HuH-7 (cell line): ENCODE measurements around the gene RABGGTA.

Experiments used
- DNase-seq: peaks from one replicate; pipeline ENCODE4 v3.0.0; 2011; ENCODE audit warnings: low spot score

Gene RABGGTA

DNA sequence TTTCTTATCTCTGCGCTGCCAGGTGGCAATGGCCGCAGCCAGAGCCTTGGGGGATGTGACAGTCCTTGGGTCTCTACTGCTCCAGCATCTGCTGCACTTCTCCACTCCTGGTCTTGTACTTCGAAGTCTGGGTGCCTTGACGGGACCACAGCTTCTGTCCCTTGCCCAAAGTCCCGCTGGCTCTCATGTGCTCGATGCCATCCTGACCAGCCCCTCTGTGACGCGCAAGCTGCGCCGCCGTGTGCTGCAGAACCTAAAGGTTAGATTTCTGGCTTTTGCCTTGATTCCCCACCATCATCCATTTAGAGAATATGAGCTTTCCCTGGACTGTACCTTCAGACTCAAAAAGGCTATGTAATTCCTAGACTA is 32.6 kb upstream of the RABGGTA start:
- DNase-seq = no peak

- DNase-seq = no peak
Observed at GRCh38 chr14:24300326-24300980, 29.1 kb upstream of the RABGGTA start.

- DNase-seq = peak; percentile 87
Observed at GRCh38 chr14:24299255-24300191, 28.1 kb upstream of the RABGGTA start, which contains the start of the genes DHRS1 and NOP9. Gene DHRS1 (minus strand): TSS chr14:24299780. CDS start chr14:24299106, 674 bp downstream. Gene NOP9 (plus strand): TSS chr14:24299850. CDS start chr14:24299955, 105 bp downstream.

- DNase-seq = no peak
Observed at GRCh38 chr14:24298892-24299254, 27.5 kb upstream of the RABGGTA start.

- peak; percentile 68 for DNase-seq
Observed at GRCh38 chr14:24297190-24297964, 26.0 kb upstream of the RABGGTA start.

DNA sequence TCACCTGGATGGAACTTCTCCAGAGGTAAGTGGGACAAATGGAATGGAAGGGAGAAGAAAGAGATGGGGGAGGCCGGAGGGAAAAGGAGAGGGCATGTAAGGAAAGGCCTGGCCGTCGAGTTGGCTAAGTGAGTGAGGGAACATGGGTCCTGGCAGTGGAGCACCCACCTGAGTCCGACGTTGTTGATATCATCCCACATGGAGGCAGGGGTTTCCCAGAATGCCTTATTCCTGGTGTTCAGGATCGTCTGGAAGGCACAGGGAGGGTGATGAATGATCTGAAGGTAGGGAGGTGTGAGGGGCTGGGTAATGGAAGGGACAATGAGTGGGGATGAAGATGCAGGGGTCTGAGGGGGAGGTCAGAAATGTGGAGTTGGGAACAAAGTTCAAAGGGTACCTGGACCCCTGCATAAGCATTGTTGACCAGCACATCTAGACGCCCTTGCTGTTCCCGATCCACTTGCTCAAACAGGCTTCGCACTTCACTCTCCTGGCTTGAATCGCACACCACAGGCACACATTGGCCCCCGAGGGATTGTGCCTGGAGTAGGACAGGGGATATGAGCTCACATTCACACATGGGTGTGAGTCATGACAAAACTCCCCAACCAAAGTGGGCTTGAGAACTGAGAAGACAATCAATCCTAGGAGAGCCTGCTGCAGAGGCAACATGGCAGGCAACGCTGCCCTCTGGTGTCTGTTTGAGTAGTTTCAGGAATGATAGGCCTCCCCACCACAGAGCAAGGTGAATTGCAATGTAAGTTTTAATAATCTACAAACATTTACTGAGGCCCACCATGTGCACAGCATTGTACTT is 25.2 kb upstream of the RABGGTA start:
- peak; percentile 77 for DNase-seq

DNA sequence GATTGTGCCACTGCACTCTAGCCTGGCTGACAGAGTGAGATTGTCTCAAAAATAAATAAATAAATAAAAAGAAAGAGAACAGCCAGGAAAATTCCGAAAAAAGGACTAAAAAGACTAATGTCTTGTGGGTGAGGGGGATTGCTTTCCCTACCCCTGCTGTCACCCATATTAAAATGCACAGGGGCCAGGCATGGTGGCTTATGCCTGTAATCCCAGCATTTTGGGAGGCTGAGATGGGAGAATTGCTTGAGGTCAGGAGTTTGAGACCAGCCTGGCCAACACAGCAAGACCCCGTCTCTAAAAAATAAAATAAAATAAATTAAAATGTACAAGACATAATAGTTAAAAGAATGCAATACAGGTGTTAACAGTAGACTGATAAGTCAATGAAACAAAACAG is 22.1 kb upstream of the RABGGTA start:
- DNase-seq = no peak

DNA sequence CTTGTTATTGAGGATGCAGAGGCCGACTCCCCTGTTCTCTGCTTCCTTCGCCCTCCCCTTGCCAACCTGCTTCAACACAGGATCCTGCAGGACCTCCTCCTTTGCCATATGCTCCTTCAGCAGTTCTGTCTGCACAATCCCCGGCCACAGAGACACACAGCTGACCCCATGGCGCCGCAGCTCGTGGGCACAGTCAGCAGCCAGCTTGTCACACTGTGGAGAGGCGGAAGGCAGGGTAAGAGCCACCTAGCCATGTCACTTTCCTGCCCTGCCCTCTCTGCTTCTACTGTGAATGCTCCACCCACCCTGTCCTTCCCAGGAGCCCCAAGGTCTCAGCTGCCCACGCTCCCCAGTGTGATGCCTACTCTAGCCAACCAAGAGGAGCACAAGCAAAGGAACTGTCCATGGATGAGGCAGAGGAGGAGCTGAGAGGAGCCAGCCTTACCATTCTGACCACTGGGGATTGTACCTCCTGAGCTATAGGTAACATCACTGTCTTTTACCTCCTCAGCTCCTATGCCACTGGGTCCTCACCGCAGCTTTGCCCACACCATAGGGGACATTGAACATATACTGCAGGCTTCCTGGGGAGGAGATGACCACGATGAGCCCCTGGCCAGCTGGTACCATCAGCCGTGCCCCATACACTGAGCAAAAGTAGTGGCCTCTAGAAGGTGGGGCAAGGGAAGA is 20.9 kb upstream of the RABGGTA start:
- no peak for DNase-seq

GRCh38 chr14:24291446-24292117 is 20.2 kb upstream of the RABGGTA start:
- no peak for DNase-seq

DNA sequence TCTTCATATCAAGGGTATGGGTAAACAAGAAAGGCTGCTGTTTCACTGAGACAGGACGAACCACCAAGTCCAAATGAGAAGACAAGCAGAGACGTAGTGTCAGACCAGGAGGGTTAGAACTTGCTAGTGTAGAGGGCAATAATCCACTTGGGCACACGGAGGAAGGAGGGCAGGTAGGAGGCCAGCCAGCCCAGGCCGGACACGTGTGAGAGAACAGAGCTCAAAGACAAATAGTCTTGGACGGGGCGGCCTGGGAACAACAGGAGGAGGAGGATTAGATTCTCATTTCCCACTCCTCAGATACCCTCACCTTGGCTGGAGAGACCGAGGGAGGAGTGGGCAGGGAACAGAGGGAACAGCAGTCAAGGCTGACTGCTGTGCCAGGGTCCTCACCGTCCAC is 19.3 kb upstream of the RABGGTA start:
- DNase-seq = no peak

- DNase-seq = no peak
Observed at GRCh38 chr14:24289649-24290280, 18.4 kb upstream of the RABGGTA start.

DNA sequence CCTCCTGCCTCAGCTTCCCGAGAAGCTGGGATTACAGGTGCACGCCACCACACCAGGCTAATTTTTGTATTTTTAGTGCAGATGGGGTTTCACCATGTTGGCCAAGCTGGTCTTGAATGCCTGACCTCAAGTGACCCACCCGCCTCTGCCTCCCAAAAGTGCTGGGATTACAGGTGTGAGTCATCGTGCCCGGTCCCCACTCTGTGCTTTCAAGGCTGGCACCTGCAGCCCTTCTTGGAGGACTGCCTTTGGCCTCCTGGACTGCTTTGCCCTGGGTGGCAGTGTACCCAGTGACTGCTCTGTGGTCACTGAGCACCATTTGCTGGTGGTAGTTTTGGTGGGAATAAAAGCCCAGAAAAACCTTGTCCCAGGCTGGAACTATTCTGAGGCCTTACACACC is 15.6 kb upstream of the RABGGTA start:
- no peak for DNase-seq

- DNase-seq = no peak
Observed at GRCh38 chr14:24285351-24285750, 14.0 kb upstream of the RABGGTA start.

GRCh38 chr14:24284501-24285035 is 13.2 kb upstream of the RABGGTA start:
- DNase-seq = no peak

GRCh38 chr14:24283796-24284460 is 12.5 kb upstream of the RABGGTA start:
- DNase-seq = no peak

DNA sequence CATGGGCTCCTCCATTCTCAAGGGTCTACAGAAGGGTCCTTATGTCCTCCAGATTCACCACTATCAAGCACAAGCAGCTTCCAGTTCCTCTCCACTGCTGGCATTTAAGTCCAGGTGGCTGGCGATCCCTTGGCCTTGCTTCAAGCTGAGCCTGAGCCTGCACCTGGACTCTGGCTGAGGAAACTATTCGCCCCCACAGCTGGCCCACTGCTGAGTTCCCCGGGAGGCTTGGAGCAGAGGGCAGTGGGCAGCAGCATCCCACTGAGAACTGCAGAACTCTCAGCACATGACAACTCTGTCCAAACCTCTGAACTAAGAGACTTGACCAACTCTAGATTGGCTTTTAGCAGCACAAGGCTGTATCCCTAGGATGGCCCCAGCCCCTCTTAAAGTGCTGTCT is 11.3 kb upstream of the RABGGTA start:
- DNase-seq = no peak

DNA sequence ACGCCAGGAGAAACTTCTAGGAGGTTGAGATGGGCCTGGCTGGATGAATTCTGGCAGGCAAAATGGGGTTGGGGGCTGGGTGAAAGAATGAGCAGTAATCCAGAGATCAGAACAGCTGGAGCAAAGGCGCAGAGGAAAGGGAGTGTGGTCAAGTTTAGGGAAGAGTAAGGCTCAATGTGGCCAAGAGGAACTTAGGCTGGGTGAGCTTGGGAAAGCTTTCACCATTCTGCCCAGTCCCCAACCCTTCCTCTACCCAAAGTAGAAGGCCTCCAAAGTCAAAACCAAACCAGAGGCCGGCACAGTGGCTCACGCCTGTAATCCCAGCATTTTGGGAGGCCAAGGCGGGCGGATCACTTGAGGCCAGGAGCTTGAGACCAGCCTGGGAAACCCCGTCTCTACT is 10.2 kb upstream of the RABGGTA start:
- DNase-seq = no peak

- no peak for DNase-seq
Observed at GRCh38 chr14:24280797-24281460, 9.5 kb upstream of the RABGGTA start.
